ENCODE measurements around the gene STRBP.

- no peak for TF ChIP-seq CTCF (IDR thresholded peaks at IDR 0.05; ENCODE audit: low read length)
- TF ChIP-seq EZH2 (optimal IDR thresholded peaks at IDR 0.05; ENCODE audit: low read depth, low read length), result no peak
- TF ChIP-seq EZH2phosphoT487 (IDR thresholded peaks at IDR 0.05; ENCODE audit: low read length), result no peak
Measured at GRCh38 chr9:123191680-123192079, 76.7 kb downstream of the STRBP start.
